GM18867 (cell line): ENCODE measurements around the gene CYTH1.

ENCODE experiments used
- ATAC-seq: cut with Tn5 transposase; IDR thresholded peaks from one replicate; pipeline ENCODE4 v1.9.1; 2021; ENCODE audit warnings: mild to moderate bottlenecking, moderate library complexity; ENCODE audit not compliant: unreplicated experiment

Gene CYTH1

DNA sequence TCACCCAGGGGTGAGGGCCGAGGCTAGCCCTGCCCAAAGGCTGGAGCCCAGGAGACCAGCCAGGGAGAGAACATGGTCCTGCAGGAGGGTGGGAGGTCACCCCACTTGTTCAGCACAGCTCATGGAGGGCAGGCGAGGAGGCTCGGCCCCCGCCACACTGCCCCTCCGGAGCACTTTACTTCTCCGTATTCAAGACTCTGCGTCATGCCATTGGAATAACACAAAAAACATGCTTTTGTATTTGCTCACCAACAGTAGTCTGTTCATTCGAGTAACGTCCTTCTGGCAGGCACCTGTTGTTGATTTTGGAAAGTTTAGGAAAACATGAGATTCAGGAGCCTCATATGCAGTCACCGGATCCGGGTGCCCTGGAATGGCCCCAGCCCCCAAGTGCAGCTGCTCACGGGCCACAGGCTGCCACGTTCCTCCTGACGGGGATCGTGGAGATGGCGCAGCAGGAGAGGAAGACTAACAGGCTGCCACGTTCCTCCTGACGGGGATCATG lies 123.7 kb downstream of the CYTH1 start:
- ATAC-seq = no peak

DNA sequence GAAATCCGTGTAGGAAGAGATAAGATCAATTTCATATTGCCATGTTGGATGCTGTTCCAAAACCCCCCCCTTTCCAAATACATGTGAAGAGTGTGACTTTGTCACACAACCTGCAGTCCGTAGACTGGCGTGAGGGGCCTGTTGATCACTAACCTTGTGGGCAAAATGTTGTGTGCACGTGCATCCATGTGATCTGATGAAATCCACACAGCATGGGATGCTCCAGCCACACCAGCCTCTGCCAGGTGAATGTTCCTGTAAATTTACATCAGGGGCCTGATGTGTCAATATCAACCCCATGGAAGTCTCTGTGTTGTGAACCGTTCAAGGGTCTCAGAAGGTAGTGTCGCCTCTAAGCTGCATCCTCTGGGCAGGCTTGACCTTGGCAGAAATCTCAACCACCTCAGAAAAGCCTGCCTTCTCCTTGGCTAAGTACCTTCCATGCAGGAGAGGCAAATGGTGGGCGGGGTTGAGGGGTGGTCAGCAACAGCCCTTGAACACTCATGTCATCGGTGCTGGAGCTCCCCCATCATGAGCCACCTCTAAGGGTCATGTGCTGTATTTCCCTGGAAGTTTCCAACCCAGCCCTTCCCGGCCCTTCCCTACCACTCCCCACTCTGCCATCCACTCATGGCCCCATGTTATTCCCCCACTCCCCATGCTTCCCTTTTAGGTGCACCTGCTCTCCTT lies 126.7 kb downstream of the CYTH1 start:
- no peak for ATAC-seq

DNA sequence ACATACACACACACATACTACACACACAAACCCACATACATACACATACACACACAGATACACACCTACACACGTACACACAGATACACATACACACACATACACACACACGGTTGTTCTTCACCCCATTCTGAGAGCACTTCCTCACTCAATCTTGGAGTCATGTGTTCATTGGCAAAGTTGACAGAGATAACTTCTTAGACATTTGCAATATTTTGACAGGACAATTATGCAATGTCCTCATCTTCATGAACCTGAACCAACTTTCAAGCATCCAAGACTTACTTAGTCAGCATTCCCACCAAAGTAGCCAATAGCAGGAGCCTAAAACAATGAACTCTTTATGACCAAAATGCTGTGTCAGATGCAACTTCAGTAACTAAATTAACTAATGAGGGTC lies 127.7 kb downstream of the CYTH1 start:
- no peak for ATAC-seq

DNA sequence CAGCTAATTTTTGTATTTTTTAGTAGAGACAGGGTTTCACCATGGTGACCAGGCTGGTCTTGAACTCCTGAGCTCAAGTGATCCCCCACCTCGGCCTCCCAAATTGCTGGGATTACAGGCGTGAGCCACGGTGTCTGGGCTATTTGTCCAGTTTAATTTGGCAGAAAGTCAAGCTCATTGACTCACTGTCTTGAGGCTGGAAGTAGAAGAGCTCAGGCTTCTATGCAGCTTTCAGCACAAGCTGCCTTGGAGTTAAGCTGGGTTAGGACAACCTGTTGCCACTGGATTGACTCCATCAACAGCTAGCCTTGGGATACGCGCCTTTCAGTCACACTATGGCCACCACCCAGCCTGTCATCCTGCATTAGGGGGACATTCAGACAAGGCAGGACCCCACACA lies 128.7 kb downstream of the CYTH1 start:
- no peak for ATAC-seq

DNA sequence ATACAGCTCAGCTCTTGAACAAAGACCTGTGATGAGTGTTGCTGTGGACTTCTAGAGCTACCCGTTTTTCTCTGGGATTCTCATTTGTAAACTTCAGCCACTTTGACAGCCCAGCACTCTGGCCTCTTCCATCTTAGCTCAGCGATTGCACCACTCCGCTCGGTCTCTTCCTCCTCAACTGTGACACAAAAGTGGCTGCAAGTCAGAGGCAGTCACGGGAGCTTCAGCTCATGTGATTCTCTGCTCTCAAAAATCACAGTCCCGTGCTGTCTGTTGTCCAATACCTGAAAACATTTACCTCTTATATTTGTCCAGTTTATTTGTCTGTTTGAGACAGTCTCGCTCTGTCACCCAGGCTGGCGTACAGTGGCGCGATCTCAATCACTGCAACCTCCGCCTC lies 129.2 kb downstream of the CYTH1 start:
- no peak for ATAC-seq

DNA sequence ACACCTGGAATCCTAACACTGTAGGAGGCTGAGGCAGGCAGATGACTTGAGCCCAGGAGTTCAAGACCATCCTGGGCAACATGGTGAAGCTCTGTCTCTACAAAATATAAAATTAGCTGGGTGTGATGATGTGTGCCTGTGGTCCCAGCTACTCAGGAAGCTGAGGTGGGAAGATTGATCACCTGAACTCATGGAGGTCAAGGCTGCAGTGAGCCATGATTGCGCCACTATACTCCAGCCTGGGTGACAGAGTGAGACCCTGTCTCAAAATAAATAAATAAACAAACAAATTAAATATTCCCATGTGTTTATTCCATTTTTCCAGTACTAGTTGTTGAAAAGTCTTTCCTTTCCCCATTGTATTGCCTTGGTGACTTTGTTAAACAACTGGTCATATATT lies 130.0 kb downstream of the CYTH1 start:
- no peak for ATAC-seq

DNA sequence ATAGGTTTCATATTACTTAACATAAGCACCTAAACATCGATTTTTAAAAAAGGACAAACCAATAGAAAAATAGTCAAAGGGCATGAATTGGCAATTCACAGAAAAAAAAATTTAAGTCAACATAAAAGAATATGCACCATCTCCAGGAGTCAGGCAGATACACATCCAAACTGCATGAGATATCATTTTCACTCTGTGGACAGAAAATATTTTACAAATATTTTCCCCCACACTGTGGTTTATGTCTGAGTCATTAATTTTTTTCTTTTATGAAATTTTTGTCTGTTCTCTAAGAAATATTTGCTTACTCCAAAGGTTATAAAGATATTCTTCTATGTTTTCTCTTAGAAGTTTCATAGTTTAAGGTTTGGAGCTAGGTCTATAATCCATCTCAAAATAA lies 130.5 kb downstream of the CYTH1 start:
- ATAC-seq = no peak

DNA sequence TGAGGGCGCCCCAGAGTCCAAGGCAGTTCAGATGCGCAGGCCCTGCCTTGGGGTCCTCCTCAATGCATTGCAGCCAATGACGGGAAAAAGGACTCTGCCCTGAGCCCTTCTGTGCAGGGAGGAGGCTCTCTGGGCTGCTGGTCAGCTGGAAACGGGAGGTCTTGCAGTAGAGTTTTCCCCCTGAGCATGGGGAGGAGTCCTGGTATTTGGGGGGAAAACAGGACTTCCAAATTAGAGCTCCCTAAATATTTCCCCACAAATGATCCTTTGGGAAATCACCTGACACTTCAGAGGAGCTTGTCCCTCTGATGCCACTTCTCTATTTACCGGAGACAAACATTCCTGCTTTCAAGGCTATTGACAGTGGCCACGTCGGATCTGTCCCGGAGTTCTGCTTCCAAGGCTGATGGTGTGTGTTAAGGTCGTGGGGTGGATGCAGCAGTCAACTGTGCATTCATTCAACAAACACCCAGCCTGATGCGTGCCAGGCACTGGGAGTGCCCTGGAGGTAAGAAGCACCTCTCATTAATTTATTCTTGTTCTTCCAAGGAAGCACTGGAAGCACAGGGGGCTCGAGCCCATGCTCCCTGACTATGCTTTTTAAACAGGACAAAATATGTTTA lies 131.9 kb downstream of the CYTH1 start:
- ATAC-seq = no peak

DNA sequence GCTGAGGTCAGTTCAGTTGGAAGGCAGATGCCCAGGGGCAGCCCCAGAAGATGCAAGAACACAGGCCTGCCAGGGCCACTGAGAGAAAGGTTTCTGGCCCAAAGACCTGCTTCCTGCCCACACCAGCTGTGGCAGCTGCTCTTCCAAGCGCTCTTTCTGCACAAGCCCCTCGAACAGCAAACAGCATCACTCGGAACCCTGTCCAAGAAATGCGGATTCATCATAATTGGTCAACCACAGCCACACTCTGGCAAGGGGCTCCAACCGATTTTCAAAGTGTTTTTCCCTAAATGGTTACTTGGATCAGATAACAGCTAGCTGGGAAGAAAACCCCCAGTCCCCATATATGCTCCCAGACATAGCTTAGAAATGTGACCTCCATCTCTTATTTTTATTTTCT lies 133.8 kb downstream of the CYTH1 start:
- ATAC-seq = no peak

DNA sequence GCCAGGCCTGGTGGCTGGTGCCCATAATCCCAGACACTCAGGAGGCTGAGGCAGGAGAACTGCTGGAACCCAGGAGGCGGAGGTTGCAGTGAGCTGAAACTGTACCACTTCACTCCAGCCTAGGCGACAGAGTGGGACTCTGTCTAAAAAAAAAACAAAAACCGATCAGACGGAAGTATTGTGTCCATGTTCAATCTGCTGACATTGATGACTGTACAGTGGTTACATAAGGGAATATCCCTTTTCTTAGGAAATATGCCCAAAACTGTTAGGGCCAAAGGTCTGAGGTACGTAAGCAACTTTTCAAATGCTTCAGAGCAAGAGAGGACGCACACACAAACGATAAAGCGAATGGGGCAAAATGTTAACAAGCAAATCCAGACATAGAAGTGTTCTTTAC lies 135.0 kb downstream of the CYTH1 start:
- no peak for ATAC-seq

DNA sequence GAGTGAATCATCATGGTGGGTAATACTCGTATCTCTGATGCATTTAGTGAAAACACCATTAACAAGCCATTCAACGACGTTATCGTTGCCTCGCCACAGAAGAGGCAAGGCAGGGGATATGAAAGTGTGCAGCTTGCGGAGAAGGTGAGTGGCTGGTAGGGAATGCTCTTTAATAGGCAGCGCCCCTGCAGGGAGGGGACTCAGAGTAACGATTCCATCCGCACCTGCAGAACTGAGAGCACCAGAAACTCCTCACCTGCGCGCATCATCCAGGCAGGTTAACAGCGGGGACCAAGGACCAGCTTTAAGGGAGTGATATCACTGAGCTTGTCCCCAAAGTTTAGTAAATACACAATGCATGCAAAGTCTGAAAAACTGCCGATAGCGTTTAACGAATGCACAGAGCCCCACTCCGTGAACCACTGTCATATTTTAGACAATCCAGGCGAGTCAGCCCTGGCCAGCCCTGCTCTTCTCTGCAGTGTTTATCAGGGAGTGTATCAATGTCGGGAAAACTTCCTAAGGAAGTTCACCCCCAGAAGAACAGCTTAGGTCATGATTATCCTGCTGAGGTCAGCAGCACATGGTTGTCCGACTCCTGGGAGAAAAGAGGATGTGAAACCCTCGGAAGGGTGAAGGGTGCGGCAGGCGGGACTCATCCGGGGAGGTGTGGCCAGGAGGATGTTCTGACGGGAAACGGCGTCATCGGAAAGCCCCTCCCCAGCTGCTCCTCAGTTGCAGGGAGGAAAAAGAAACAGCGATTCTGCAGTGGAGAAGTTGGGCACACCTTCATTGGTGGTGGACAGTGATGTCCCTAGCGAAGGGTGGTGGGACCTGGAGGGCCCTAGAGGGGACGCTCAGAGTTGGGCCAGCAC lies 136.4 kb downstream of the CYTH1 start:
- ATAC-seq = peak; percentile 61

DNA sequence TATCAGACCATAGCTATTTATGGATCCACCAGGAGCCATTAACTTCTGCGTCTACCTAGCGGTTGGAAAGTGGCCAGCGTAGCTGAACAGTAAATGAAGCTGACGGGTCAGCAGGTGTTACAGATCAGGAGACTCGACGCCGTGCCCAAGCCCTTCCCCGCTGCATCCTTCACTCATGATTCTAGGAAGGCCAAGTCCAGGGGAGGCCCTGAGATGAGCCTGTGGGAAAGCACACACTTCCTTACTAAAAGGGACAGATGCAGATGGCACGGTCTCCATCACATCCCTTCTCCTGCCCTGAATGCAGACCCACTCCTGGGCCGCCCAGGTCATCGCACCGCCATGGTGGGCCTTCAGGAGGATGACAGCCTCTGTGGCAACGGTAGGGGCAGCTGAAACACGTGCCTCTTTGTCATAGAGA lies 137.1 kb downstream of the CYTH1 start:
- ATAC-seq = no peak

DNA sequence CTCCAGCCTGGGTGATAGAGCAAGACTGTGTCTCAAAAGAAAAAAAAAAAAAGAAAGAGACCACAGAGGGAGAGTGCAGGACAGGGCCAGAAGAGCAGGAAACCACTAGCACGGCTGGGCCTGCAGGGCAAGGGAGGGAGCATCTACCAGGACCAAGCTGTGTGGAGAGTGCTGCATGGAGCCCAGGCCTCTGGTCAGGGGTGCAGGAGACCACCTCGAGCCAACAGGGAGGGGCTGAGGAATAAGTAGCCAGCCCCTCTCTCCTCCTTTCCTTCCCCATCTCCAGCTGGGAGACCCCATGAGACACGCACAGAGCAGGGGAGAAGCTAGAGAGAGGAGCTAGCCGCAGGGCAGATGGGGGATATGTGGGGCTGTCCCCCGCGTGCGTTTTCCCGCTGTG lies 137.8 kb downstream of the CYTH1 start:
- ATAC-seq = no peak

DNA sequence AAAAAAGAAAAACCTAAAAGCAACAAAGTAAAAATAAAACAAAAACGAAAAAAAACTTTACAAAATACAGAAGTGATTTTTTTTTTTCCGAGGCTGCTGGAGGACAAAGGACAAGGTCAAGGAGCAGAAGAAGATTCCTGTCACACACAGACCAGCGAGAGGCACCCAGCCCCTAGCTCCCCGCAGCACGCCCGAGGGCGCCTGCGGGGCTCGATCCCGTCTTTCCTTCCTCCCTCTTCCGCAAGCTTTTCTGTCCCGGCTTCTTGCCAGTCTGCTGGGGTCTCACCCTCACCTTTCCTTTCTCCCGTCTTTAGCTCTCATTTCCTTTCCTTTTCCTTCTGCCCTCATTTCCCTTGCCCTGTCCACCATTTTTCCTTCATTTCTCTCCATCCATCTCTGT lies 138.7 kb downstream of the CYTH1 start:
- ATAC-seq = no peak

DNA sequence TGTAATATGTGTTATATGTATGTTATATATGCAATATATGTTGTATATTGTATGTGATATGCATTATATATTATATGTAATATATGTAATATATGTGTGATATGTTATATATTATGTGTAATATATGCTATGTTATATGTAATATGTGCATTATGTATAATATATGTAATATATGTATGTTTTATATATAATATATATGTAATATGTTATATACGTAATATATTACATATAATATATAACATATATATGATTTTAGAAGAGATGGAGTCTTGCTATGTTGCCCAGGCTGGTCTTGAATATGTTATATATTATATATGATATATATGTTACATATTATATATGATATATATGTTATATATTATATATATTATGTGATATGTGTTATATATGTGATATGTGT lies 139.4 kb downstream of the CYTH1 start:
- ATAC-seq = no peak

DNA sequence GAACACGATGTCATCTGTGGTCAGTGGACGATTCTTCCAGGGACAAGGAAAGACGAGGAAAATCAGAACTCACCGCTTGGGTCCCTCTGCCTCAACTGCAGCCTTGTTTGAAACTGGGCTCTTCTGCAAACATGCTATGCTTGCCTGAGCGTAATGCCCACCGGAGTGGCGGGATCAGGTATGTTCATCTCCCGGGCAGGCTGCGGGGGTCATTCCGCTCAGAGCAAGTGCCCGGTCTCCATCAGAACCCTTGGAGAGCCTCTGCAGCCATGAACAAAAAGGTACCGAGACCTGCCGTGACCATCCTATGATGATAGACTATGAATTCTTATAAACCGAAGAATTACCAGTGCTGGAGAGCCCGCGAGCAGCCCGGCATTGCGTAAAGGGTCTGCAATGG lies 140.4 kb downstream of the CYTH1 start:
- no peak for ATAC-seq

DNA sequence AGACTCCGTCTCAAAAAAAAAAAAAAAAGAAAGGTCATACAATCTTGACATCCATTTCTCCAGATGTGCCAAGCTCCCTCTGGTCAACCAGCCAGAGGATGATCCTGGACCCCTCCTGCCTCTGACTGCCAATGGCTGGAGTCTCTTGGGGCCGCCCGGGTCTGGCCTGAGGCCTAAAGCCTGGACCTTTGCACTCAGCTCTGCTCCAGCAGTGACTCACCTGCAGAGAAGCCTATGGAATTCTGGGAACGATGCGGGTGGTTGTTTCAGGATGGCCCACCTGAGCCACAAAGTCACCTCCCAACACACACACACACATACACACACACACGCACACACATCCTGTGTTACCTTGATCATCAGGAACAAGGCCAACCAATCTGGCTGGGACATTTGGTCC lies 140.8 kb downstream of the CYTH1 start:
- no peak for ATAC-seq

DNA sequence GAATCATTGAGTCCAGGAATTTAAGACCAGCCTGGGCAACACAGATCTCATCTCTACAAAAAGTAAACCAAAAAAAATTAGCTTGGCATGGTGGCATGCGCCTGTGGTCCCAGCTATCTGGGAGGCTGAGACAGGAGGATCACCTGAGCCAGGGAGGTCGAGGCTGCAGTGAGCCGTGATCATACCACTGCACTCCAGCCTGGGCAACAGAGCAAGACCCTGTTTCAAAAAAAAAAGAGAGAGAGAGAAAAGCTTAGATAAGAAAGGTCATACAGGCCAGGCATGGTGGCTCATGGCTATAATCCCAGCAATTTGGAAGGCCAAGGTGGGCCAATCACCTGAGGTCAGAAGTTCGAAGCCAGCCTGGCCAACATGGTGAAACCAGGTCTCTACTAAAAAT lies 141.4 kb downstream of the CYTH1 start:
- ATAC-seq = no peak

DNA sequence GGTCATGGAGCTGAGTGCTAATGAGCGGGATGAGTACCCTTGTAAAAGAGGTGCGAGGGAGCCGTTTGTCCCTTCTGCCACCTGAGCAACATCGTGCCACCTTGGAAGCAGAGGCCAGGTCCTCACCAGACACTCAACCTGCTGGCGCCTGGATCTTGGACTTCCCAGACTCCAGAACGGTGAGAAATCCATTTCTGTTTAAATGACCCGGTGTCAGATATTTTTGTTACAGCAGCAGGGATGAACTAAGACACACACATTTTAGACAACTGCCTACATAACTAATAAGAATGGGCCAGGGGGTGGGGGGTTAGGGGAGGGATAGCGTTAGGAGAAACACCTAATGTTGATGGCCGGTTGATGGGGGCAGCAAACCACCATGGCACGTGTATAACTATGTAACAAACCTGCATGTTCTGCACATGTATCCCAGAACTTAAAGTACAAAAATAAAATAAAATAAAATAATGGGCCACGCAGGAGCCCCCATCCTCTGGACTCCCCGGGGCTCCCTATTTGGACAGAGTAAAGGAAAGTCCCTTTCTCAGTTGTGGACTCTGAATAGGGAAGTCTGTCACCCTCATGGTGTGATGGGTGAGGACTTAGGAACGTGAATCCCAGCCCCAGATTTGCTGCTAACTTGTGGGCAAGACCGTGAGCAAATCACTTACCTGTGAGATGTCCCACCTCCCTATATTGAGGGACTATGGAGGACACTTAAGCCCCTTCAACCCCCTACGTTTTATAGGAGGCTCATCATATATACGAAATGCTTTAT lies 144.2 kb downstream of the CYTH1 start:
- ATAC-seq = no peak

DNA sequence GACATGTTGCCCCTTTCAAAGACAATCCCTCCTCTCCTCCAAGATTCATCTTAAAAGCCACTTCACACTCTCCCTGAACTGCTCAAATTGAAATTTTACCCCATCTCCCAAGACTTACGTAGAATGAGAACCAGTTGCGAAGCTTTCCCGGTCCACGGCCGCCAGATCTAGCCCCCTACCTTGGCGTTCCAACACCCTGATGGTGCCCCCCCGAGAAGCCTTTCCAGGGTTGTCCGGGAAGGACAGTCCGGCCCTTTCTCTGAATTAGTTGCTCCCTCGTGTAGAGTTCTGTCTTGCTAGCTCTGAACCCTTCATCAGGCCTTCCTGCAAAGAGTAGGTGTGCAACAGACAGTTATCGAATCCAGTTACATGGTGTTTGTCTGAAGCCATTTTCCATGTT lies 144.9 kb downstream of the CYTH1 start:
- no peak for ATAC-seq

DNA sequence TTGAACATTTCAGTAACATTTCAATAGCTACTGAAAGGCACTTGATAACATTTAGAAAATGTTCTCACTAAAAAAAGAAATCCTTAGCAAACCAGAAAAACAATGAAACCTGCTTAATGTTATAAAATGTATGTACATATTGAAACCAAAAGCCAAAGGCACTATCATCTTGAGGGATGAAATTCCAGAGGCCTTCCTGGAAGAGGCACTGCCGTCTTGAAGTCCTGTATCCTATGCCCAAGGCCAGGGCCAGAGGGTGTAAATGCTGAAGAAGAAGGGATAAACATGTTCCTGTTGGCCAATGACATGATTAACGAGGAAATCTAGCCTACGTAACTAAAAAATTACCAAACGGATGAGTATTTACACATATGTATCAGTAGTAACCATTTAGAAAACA lies 147.9 kb downstream of the CYTH1 start:
- ATAC-seq = no peak
